Nephron (organoid): Measurements from ENCODE around the gene BRPF3.

Experiments used
- H3K27ac Mint-ChIP-seq, 3 experiments: 2 replicates each; pipeline ENCODE4 v1.8.0; 2020; ENCODE audit warnings: mixed read lengths in 3 of 3, mild to moderate bottlenecking in 2 of 3, moderate library complexity in 1 of 3
- H3K27me3 Mint-ChIP-seq: 2 replicates; pipeline ENCODE4 v1.8.0; 2021; ENCODE audit warnings: low read depth, mild to moderate bottlenecking, moderate library complexity, mixed read lengths
- H3K36me3 Mint-ChIP-seq: 2 replicates; pipeline ENCODE4 v1.8.0; 2020; ENCODE audit warnings: low read depth, mixed read lengths
- H3K4me1 Mint-ChIP-seq: 2 replicates; pipeline ENCODE4 v1.8.0; 2020; ENCODE audit warnings: mixed read lengths
- H3K4me3 Mint-ChIP-seq, 3 experiments: 2 replicates each; pipeline ENCODE4 v1.8.0; 2020; ENCODE audit warnings: mild to moderate bottlenecking in 3 of 3, mixed read lengths in 3 of 3, moderate library complexity in 2 of 3
- H3K9me3 Mint-ChIP-seq: 2 replicates; pipeline ENCODE4 v1.8.0; 2020; ENCODE audit warnings: mixed read lengths
- TF ChIP-seq, protein P1 (sequence below), 3 experiments: fragments of 200-600 bp; sonication (generic); IDR thresholded peaks; one replicate each; pipeline ENCODE4 v1.5.0; 2021; ENCODE audit warnings: antibody characterized with exemption in 3 of 3; ENCODE audit not compliant: unreplicated experiment in 3 of 3

BRPF3 gene

DNA sequence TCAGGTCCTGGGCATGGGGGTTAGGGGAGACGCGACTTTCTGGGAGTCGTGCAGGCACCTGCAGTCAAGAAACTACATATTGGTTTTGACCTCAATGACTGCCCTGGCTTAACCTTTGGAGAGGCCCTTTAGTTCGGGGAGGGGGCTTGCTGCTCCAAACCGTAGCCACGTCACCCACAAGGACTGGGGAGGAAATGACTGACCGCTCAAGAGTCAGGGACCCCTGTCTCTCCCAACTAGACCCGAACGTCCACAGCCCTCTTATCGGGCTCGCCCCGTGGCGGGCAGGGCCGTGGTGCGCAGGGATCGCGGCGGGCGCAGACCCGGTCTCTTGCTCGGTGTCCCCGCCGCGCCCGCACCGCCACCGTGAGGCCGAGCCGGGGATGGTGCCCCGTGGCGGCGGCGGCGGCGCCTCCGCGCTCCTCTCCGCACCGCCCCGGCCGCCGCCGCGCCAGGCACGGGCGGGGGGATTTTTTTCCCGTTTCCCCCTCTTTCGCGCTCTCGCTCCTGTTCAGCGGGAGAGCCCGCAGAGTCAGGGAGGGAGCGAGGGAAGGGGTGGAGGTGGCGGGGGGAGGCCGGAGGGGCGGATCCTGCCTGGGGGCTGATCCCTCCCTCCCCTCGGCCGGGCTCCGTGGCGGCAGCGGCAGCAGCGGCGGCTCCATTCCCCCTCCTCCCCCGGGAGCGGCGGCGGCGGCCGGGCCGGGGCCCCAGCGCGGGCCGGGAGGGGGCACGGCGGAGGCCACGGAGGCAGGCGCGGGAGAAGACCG is at the start of gene BRPF3:
Gene BRPF3, plus strand, starts transcription at position 632 of the 767 bp plus-strand sequence. CDS start 3,579 bp downstream, outside the sequence.
- Mint-ChIP-seq H3K4me1 (peaks cover 22% of the 10 kb centered on the region), H3K4me3 (peak within 1 kb of the TSS; percentile 91 to 93 (median 93)), H3K27ac (peak within 1 kb of the TSS; percentile 90 to 98 (median 96)), H3K9me3 (no peaks in the 10 kb centered on the region), H3K36me3 (peaks cover 36% of the 10 kb centered on the region), H3K27me3 (peaks cover 5% of the 10 kb centered on the region)
- TF ChIP-seq, protein P1, sequence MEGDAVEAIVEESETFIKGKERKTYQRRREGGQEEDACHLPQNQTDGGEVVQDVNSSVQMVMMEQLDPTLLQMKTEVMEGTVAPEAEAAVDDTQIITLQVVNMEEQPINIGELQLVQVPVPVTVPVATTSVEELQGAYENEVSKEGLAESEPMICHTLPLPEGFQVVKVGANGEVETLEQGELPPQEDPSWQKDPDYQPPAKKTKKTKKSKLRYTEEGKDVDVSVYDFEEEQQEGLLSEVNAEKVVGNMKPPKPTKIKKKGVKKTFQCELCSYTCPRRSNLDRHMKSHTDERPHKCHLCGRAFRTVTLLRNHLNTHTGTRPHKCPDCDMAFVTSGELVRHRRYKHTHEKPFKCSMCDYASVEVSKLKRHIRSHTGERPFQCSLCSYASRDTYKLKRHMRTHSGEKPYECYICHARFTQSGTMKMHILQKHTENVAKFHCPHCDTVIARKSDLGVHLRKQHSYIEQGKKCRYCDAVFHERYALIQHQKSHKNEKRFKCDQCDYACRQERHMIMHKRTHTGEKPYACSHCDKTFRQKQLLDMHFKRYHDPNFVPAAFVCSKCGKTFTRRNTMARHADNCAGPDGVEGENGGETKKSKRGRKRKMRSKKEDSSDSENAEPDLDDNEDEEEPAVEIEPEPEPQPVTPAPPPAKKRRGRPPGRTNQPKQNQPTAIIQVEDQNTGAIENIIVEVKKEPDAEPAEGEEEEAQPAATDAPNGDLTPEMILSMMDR (IDR thresholded peaks at IDR 0.05; ENCODE audit: unreplicated experiment in 3 of 3) = peak; percentile 46 to 68 (median 54)

DNA sequence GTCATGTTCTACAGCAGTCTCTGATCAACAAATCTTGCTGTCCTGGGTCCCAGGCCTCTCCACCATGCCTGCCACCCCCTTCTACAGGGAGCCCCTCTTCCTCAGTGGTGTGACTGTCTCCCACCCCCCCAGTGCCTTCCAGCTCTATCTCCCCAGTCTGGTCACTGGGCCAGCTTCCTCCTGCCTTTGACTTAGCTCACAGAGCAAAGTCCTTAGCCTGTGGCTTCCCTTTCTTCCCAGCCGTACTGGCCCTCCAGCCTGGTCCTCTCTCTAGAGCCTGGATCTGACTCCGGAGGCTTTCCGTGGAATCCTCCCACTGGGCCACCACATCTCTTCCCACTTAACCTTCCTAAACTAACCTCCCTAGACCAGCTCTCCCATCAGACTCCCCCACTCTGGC is 49.2 kb upstream of the BRPF3 start:
- no peaks in the 10 kb centered on the region for H3K27me3 Mint-ChIP-seq
- no peaks in the 10 kb centered on the region for H3K4me1 Mint-ChIP-seq
- H3K36me3 Mint-ChIP-seq = no peaks in the 10 kb centered on the region
- H3K4me3 Mint-ChIP-seq = no peak overlapping the region
- TF ChIP-seq, protein P1 (IDR thresholded peaks at IDR 0.05; ENCODE audit: unreplicated experiment in 3 of 3) = no peak
- H3K9me3 Mint-ChIP-seq = peaks cover 4% of the 10 kb centered on the region
- H3K27ac Mint-ChIP-seq = no peak overlapping the region

DNA sequence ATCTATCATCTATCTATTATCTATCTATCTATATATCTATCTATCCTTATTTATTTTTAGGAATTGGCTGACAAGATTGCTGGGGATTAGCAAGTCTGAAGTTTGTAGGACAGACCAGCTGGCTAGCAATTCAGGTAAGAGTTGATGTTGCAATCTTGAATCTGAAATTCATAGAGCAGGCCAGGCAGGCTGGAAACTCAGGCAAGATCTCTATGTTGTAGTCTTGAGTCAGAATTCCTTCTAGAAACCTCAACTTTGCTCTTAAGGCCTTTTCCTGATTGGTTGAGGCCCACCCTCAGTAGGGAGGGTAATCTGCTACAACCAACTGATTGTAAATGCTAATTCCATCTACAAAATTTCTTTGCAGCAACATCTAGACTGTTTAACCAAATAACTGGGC is 47.1 kb upstream of the BRPF3 start:
- Mint-ChIP-seq H3K27ac (no peak overlapping the region), H3K36me3 (no peaks in the 10 kb centered on the region), H3K4me3 (no peak overlapping the region), H3K4me1 (no peaks in the 10 kb centered on the region), H3K9me3 (peaks cover 9% of the 10 kb centered on the region), H3K27me3 (no peaks in the 10 kb centered on the region)
- TF ChIP-seq, protein P1 (IDR thresholded peaks at IDR 0.05; ENCODE audit: unreplicated experiment in 3 of 3) = no peak

DNA sequence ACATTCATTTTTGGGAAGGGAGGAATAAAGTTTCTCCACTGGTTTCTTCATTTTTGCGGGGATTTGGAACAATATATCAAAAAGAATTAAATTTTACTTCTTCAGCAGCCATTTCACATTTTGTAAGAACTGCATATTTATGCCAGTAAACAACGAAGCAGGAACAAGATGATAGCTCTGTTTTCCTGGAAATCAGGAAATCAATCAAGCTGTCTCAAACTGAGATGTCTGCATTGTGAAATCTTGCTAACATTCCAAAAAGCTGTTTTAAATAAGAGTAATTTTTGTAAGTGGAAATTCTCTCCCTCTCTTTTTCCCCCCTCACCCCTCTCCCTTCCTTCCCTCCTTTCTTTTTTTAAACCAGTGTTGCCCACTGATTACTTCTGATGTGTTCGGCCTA is 46.3 kb upstream of the BRPF3 start:
- Mint-ChIP-seq H3K36me3 (no peaks in the 10 kb centered on the region), H3K9me3 (peaks cover 17% of the 10 kb centered on the region), H3K4me1 (no peaks in the 10 kb centered on the region), H3K27ac (no peak overlapping the region), H3K27me3 (no peaks in the 10 kb centered on the region), H3K4me3 (no peak overlapping the region)
- TF ChIP-seq, protein P1 (IDR thresholded peaks at IDR 0.05; ENCODE audit: unreplicated experiment in 3 of 3) = no peak

DNA sequence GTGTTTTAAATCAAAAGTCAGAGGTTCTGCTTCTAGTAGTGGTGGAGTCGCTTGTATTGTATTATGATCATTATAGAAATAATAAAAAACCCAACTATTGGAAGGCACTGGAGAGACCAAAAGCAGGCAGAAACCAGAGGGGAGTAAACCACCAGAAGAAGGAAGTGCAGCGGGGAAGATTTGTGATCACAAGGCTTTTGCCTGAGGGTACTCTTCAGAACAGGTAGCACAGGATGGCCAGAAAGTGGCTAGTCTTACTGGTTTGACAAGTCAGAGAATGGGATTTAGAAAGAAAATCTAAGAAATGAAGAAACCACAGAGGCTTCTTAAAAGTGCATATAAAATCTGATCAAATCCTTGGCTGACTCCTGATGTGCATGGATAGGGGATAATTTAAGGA is 42.3 kb upstream of the BRPF3 start:
- Mint-ChIP-seq H3K27me3 (no peaks in the 10 kb centered on the region), H3K27ac (no peak overlapping the region), H3K9me3 (peaks cover 24% of the 10 kb centered on the region), H3K4me3 (no peak overlapping the region), H3K36me3 (no peaks in the 10 kb centered on the region), H3K4me1 (no peaks in the 10 kb centered on the region)
- TF ChIP-seq, protein P1 (IDR thresholded peaks at IDR 0.05; ENCODE audit: unreplicated experiment in 3 of 3) = no peak

DNA sequence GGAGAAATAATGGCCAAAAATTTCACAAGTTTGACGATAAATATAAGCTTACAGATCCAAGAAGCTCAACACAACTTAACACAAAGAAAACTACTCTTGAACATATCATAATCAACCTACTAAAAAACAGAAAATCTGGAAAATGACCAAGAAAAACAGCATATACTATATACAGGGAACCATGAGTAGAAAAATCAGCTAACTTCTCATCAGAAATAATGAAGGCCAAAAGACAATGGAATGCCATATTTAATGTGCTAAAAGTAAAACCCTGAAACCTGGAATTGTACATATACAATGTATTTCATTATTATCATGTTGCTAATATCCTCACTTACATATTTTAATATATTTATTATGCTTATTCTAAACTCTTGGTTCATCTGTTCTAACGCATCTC is 40.9 kb upstream of the BRPF3 start:
- Mint-ChIP-seq H3K4me3 (no peak overlapping the region), H3K4me1 (no peaks in the 10 kb centered on the region), H3K27ac (no peak overlapping the region), H3K9me3 (peaks cover 27% of the 10 kb centered on the region), H3K36me3 (no peaks in the 10 kb centered on the region), H3K27me3 (no peaks in the 10 kb centered on the region)
- TF ChIP-seq, protein P1 (IDR thresholded peaks at IDR 0.05; ENCODE audit: unreplicated experiment in 3 of 3) = no peak
